ENCODE data around the gene GNG7.
"Not testable (repeated sequence)": the region's sequence is repeated elsewhere in the genome, so short reads cannot be mapped to it uniquely, and the experiment has no call there.

GNG7 gene

GRCh38 chr19:2711172-2711874, 8.8 kb upstream of the GNG7 start:
- no peak for DNase-seq

DNA sequence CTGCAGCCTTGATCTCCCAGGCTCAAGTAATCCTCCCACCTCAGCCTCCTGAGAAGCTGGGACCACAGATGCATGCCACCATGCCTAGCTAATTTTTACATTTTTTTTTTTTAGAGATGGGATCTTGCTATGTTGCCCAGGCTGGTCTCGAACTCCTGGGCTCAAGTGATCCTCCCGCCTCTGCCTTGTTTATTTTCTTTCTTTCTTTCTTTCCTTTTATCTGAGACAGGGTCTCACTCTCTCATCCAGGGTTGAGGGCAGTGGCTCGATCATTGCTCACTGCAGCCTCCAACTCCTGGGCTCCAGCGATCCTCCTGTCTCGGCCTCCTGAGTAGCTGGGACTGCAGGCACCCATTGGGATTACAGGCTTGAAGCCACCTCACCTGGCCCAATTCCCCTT, 3.8 kb upstream of the GNG7 start:
- DNase-seq: no peak

GRCh38 chr19:2703691-2704216, 1.3 kb upstream of the GNG7 start:
- no peak for DNase-seq

GRCh38 chr19:2703077-2703437, 563 bp upstream of the GNG7 start:
- no peak for DNase-seq

DNA sequence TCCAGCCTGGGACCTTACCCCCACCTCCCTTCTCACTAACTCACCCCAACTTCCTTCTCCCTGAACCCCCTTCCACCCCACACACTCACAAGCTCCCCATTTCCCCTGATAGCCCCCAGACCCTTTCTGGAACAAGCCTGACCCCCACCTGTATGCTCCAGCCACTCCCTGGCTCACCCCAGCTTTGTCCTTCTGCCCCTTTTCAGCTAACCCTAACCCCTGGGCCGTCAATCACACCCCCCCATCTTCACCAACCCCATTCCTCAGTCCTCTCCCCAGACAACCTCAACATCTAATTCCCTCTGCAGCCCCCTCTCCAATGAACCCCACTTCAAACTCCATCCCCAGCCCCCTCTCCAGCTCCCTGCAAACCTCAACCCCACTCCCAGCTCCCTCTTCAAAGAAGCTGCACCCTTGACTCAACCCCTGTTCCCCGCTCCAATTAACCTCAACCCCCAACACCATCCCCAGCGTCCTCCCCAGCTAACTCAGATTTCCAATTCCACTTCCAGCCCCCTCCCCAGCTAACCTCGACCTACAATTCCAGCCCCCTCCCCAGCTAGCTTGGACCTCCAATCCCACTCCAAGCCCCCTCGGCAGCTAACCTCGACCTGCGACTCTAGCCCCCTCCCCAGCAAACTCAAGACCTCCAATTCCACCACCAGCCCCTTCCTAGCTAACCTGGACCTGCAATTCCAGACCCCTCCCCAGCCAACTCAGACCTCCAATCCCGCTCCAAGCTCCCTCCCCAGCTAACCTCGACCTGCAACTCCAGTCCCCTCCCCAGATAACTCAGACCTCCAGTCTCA, 929 bp downstream of the GNG7 start:
- no peak for DNase-seq

DNA sequence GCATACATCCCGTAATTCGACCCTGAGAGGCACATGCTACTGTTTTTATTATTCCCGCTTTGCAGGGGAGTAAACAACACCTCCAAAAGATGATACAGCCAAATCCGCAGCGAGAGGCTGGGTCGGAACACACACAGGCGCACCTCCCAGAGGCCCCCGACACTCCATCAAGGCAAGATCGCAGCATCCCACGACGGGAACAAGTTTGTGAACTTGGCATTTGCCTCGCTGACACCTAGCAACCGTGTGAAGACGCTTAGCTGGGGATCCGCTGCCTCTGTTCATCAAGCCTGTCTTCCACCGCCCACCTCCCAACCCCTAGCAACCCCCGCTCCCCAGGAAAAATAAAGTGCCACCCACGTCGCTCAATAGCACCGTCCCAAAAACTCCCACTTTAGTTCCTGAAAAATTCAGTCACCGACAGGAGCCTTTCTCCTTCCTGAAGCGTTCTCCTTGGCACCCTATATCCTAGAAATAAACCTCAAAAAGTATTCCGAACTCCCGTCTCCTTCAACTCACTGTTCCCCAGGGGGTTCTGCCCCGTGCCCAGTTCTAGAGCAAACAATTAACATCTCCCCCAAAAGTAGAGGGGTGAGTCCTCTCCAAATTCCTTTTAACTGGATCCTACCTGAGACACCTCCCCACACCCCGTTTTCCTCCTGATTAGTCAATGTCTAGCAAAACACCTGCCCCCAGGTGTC, 1.7 kb downstream of the GNG7 start:
- no peak for DNase-seq

GRCh38 chr19:2699413-2700140, 2.9 kb downstream of the GNG7 start:
- no peak for DNase-seq

- no peak for DNase-seq
Observed at GRCh38 chr19:2694196-2694595, 8.3 kb downstream of the GNG7 start.

DNA sequence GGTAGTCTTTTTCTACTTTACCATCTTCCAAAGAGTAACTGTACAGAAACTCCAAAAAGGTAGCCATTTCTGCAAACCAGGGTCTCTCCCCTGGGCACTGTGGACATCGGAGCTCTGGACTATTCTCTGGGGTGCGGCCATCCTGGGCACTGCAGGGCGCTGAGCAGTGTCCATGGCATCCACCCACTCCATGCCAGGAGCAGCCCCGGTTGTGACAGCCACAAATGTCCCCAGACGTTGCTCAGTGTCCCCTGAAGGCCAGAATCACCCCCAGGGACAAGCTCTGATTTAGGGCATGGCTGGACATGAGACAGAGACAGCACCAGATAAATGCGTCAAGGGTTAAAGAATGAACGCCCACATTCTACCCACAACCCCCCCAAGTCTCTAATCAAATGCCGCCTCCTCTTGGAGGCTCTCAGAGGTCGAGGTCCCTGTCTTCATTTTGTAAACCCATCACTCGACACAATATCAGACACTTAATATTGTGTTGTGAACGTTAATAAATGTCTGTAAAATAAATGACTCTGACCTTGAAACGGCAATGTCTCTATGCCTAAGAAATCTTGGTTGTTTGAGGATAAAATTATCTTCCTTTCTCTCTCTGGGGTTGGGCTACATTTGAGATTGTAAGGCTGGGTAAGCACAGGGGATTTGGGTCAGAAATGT, 8.9 kb downstream of the GNG7 start:
- no peak for DNase-seq

DNA sequence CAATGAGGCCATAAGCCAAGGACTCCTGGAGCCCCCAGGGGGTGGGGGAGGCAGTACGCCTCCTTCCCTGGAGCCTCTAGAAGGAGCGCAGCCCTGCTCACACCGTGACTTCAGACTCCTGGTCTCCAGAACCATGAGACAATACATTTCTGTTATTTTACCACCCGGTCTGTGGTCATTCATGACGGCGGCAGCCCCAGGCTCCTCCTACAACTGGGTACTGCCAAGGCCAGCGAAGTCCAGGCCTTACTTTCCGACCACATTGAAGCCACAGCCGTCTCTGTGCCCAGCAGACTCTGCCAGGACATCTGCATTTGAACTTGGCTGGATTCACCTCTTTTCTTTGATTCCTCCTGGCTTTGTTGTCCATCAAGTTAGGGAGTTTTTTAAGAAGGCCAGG, 10.5 kb downstream of the GNG7 start:
- DNase-seq: no peak

- no peak for DNase-seq
Observed at GRCh38 chr19:2690856-2691255, 11.6 kb downstream of the GNG7 start.

DNA sequence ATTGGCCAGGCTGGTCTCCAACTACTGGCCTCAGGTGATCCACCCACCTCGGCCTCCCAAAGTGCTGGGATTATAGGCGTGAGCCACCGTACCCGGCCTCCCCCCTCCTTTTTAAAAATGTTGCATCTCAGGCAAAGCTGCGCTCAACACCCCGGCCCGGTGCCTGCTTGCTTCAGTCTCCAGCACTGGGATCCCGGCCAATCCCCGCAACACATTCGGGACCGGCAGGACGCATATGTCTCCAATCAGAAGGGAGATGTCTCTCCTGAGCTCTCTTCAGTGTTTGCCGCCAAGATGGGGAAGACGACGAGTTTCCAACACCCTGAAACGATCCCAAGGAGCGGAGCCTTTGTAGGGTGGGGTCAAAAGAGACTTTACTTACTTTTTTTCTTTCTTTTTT, 16.1 kb downstream of the GNG7 start:
- no peak for DNase-seq

GRCh38 chr19:2685204-2685704, 17.2 kb downstream of the GNG7 start:
- no peak for DNase-seq

- DNase-seq: no peak
Observed at GRCh38 chr19:2683430-2684003, 19.0 kb downstream of the GNG7 start.

DNA sequence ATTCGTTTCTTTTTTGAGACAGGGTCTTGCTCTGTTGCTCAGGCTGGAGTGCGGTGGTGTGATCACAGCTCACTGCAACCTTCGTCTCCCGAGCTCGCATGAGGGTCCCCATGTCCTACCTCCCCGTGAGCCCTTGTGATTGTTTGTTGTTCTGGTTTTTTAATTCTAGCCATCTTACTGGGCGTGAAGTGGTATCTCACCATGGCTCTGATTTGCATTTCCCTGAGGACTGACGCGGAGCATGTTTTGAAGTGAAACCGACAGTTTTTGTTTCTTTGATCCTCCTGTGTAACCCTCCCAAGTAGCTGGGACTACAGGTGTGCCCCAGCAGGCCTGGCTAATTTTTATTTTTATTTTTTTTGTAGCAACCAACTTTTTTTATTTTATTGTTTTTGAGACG, 21.7 kb downstream of the GNG7 start:
- DNase-seq: no peak

GRCh38 chr19:2679439-2679838, 23.1 kb downstream of the GNG7 start:
- DNase-seq: no peak

- not testable (repeated sequence) for DNase-seq
Observed at GRCh38 chr19:2678948-2679347, 23.5 kb downstream of the GNG7 start.

DNA sequence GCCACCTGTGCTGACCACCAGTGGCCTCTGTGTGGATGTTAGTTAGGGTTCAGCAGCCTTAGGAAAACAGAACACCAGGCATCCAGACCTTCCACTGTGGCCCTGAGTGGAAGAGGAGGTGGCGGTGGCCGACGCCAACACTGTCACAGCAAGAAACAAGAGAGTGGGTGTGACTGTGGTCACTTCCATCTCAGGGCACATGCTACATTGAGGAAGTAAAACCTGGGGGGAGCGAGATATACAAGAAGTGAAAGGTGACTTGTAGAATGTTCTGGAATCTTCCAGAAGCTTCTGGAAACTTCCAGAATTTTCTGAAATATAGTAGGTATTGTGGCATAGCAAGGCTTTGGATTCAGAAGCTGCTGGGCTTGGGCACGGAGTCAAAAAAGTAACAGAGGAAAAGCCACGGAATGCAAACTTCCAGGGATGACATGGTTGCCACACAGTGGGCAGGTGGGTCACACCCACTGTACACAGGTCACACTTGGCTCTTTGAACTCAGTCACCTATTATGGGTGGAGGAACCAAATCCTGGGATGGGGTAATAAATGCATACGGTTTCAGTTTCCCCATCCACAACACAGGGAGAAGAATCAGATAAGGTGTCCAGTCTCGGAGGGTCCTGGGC, 24.3 kb downstream of the GNG7 start:
- no peak for DNase-seq

DNA sequence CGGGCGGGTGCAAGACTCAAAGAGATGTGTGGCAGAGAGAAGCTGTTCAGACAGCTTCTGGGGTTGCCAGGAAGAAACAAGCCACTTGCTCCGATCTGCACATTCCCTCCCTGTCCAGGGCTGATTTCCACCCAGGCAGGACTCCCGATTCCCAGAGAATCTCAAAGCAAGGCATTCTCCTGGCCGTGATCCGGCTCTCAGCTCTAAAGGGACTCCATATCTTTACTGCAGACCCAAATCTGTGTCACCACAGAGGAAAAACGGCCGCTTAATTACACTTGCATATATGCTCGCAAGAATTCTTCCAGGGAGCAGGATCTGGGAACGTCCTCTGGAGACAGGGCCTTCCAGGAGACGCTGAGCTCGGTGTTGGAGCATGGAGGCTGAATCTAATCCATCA, 25.7 kb downstream of the GNG7 start:
- no peak for DNase-seq

DNA sequence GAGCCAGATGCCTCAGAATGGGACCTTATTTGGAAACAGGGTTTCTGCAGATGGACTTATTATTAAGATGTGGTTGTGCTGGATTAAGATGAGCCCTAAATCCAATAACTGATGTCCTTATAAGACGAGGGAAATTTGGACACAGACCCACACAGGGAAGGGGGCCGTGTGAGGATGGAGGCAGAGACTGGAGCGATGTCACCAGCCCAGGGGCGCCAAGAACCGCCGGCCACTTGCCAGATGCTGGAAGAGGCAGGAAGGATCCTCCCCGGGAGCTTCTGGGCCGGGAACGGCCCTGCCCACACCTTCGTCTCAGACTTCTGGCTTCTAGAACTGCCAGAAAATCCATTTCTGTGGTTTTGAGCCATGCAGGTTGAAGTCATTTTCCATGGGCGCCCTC, 26.6 kb downstream of the GNG7 start:
- no peak for DNase-seq

DNA sequence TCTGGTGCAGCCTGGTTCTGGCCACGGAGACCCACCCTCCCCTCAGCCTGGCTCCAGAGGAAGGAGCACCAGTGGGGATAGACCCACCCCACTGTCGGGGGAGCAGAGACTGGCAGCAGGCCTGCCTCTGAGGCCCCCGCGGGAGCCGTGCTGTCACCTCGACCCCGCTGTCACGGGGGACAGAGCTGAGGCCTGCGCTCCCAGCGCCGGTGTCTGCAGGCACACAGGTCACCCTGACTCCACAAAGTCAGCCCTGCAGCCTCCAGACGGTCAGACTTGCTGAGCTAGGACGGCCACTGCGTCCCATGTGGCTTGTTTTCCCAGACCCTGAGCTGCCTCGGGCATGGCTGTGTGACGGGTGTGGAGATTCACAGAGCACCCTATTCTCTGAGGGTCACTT, 32.3 kb downstream of the GNG7 start:
- DNase-seq: no peak

All from T1000 (cell line).